ENCODE data around the gene SAMD4B.

GRCh38 chr19:39375929-39376328 is 33.7 kb downstream of the SAMD4B start:
- TF ChIP-seq CTCF (conservative IDR thresholded peaks at IDR 0.05; ENCODE audit: low read length) (no peak), EZH2phosphoT487 (IDR thresholded peaks at IDR 0.05; ENCODE audit: borderline replicate concordance, low read depth, low read length) (no peak)
